Activated CD4-positive, alpha-beta T cell treated with anti-CD3 and anti-CD28 coated beads for 1 hour (primary cell): Measurements from ENCODE around the gene PCID2.

Experiments
- DNase-seq: peaks from one replicate; pipeline ENCODE4 v3.0.0-alpha.2; 2020

The PCID2 gene

DNA sequence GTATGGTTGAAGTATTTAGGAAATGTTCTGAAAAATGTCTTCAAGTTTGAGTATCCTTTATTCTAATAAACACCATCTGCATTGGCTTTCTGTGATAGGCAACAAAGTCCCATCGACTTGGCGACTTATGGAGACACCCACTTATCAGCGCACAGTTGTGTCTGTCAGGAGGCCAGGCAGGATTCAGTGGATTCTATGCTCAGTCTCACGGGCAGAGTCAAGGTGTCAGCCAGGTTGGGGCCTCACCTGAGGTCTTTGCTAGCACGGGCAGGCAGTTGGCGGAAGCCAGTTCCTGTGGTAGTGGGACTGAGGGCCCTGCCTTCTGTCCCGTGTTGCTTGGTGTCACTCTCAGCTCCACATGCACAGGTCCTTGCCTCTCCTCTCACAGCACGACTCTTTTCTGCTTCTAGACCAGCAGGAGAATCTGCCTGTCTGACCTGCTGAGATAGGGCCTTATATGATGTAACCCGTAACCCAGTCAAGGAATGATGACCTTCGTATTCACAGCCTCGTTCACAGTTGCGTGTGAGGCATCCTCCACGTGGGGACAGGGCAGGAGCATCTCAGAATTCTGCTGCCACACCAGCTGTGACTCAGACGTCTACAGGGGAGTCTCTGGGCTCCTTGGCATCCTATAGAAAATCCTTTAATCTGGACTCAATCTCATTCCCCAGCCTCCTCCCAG, 10.9 kb upstream of the PCID2 start:
- no peak for DNase-seq

DNA sequence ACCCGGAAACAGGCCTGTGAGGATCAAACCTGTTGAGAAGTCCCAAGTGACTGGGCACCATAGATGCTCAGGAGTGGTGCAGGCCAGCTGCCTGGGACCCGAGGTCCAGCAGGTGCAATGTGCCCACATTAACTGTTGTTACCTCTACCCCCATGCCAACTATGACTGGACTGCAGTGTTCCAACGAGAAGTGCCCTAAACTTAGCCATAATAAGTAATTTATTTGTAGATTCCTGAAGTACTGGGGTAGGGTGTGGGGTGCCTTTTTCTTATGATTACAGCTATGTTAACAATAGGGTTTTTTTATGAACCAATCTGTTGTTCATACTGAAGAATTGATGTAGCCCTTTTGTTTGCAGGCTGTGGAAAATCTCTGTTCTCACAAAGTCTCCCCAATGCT, 10.1 kb upstream of the PCID2 start:
- no peak for DNase-seq

DNA sequence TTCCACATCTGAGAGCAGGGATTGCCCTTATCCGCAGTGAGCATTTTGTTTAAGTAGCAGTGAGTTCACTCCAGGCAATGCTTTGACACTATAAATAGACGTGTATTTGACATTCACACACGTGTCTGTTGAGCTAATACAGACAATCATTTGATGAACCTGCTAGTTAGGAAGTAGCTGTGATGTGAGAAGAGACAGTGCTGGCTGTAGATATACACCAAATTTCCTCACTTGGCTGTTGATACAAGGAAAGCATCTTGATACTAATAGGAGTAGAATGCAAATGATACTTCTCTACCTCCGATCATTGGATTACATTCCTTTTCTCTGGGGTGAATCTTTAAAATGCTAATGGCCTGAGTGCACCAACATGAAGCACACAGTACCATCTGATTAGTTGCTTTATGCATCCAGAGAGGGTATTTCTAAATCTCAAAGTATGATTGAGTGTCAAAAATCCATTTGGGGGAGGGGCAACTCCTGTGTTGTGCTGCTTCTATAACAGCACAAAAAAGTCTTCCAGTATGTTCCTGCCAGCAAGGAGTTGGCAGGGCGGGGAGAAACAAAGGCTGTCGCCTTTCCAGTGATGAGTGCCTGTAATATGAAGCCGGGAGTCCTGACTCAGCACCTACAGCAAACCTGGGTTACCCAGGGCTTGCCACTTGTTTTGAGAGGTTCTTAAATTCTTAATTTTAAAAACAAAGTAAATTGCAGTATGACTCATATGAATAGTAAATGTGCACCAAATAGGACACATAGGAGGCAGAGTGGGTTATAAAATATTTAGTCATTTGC, 8.0 kb upstream of the PCID2 start:
- DNase-seq: no peak

DNA sequence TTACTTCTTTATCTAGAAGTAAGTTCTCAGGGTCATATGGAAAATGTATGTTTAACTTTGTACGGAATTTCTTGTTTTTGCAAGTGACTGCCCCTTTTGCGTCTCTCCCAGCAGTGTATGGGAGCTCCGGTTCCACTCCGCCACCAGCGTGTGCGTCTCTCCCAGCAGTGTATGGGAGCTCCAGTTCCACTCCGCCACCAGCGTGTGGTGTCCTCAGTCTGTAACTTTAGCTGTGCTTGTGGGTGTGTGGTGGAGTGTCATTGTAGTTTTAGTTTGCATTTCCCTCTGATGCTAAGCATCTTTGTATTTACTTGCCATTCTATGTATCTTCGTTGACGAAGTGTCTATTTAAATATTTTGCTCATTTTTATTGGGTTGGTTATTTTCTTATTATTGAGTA, 3.3 kb upstream of the PCID2 start:
- DNase-seq: no peak

DNA sequence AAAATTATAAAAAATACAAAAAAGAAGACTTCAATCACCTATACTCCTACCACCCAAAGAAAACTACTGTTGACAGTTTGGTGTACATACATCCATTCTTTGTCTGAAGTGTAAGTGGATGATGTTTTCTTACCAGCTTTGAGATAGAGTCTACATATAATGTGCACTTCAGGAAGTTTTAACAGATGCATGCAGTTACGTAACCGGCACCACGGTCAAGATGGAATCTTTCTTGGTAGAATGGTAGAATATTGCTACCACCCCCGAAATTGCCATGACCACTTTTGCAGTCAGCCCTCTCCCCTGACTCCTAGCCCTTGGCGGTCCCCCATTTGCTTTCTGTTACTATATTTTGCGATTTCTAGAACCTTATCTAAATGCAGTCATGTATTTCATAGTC, 2.4 kb upstream of the PCID2 start:
- DNase-seq: no peak

DNA sequence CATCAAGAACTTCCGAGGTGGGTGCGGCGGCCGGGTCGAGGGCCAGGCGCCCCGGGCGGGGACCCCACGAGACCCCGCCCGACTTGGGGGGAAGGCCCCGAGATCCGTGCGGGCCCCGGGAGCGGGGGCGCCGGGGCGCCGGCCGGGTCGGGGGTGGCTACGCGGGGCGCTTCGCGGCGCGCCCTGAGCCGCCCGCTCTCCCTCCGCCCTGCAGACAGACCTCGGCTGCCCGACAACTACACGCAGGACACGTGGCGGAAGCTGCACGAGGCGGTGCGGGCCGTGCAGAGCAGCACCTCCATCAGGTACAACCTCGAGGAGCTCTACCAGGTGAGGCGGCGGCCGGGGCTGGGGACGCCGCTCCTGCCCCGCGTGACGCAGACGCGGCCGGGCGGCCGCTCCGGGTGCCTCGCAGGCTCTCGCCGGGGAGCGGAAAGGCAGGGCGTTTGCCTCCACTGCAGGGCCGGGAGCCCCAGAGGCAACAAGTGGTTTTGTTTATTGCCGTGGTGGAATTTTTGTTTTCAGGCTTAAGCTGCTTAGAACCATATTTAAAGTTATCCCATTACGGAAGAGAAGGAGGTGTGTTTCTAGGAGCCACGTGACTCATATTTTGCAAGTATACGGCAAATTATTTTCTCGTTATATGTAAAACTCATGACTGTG, 1.4 kb upstream of the PCID2 start:
- DNase-seq: peak; percentile 63

DNA sequence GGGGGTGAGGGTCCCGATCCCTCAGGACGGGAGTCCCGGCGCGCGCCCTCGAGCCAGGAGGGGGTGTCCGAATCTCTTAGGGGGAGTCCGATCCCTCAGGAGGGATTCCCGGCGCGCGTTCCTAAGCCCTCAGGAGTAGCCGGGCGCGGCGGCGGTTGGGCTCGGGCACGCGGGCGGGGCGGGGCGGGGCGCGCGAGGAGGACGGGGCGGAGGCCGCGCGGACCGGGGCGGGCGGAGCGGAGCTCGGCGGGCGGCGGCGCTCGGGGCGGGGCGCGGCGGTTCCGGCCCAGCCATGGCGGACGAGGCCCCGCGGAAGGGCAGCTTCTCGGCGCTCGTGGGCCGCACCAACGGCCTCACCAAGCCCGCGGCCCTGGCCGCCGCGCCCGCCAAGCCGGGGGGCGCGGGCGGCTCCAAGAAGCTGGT, 878 bp upstream of the PCID2 start, which contains the start of gene CUL4A:
TSS of gene CUL4A (plus strand) at position 278 of the 423 bp plus-strand sequence. CDS start at position 293, 15 bp downstream.
- peak; percentile 56 for DNase-seq

DNA sequence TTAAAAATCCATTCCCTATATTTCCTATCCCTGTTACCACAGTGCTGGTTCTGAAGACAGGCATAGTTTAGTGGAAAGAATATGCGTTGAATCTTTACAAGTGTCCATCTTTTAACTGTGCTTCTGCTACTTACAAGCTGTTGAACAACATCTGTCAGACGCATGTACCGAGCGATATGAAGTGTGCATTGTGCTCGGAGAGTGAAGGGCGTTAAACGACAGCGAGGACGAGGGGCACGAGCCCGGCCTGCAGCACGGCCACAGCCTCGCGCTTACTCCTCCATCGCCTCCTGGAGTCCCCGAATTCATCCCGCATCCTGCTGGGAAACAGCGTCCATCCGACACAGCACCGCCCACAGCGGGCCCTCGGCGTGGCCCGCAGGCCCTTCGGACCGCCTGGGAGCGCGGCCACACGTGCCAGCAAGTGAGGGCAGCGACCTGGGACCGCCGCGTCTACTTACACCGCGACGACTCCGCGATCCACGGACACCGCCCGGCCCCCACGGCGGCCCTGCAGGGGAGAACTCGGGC, 514 bp downstream of the PCID2 start:
- DNase-seq: no peak

DNA sequence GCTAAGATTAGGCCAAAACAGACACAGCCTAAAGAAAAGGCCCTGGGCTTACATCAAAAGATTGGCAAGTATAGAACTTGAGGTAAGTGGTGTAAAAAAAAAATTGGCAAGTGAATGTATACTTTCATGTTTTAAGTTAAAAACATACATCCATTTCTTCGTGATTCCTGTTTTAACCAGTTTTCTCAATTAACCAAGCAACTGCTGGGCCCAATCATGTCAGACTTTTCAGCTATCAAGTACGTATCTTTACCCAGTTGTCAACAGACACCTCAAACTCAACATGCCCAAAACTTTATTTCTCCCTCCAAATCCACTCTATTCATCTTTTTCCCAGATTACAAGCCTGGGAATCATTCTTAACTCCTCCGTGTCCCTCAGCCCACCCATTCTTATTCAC, 1.0 kb downstream of the PCID2 start:
- DNase-seq: no peak

DNA sequence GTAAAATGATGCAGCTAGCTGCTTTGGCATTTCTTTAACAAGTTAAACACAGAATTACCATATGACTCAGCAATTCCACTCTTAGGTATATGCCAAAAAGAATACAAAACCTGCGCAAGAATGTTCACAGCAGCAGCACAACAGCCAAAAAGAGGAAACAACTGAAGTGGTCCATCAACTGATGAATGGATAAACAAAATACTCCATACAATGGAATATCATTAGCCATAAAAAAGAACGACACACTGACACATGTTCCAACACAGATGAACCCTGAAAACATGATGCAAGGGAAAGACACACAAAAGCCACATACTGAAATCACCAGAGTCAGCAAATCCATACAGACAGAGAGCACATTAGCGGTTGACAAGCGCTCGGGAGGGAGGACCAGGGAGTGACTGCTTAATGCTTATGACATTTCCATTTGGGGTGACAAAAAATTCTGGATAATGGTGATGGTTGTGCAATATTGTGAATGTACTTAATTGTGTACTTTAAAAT, 3.0 kb downstream of the PCID2 start:
- no peak for DNase-seq

DNA sequence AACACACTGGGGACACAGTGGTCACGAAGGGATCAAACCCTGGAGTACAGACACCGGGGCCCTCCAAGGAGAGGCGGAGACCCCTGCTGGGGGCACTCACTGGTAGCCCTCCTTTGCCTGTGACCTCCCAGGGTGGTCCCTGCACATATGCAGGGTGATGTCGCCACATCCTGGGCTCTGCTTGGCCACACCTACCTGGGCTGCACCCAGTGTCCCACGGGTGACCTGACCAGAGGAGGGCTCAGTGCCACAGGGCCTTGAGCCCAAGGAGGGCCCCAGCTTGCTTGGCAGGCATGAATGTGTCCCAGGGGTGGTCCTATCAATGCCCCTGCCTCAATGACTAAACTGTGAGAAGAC, 4.1 kb downstream of the PCID2 start:
- DNase-seq: no peak

DNA sequence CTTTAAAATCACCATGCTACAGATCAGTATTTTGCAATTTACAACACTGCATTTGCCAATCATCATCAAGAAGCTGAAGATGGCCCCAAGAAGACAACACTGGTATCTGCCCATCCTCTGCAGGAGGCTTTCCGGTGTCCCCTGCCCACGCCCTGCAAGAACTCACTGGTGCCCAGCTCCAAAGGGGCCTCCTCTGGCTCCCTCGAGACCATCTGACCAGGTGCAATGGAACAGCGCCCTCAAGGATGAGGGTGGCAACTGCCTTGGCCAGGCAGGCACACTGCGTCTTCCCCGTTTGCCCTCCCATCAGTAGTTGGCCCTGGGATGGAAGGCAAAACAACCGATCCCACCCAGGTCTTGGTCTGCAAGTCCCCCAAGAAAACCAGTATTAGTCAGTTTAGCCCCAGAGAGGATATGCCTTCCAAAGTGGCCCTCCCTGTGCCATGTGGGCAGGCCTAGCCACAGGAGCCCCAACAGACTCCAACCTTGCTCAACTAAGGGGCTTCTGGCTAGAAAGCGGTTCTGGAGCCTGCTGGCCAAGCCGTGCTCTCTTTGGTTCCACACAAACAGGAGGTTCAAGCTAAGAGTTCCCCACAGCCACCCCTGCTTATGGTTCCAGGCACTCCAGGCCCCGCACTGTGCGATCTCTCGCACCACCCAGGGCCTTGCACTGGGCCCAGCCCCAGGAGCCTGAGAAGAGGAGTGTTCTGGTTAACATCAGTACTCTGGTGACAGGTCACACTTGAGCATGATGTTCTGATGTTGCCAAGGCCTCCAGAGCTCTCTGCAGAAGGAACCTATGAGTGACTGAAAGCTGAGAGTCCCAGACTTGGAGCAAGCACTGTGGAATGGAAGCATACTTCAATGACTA, 4.7 kb downstream of the PCID2 start:
- no peak for DNase-seq

DNA sequence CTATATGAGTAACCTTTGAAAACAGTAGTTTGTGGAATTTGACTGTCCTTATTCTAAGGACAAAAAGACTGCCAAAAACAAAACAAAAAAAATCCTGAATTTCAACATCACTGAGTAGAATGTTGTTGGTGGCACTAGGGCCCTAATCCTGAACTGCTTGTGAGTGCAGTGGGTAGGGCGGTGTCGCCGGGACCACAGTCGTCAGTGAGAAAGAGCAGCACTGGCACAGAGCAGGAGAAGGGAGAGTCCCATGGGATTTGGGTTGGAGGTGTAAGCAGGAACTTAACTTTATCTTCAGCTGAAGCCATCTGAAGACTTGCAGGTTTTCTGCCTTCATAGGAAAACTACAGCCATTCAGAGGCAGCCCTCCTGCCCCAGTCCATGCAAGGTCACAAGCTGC, 5.6 kb downstream of the PCID2 start:
- DNase-seq: no peak

DNA sequence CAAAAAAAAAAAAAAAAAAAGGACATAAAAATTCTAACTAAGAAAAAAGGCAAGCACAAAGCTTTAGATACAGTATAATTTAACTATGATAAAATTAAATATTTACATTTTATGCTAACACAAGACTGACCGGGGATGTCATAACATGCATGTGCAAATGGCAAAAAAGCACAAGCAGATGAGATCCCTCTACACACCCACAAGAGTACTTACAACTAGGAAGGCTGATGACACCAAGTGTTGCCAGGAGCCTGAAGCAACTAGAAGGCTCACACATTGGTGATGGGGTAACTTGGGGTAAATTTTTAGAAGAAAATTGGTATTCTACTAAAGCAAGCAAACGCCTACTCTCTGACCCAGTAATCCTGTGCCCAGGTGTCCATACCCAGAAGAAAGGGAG, 6.7 kb downstream of the PCID2 start:
- no peak for DNase-seq

DNA sequence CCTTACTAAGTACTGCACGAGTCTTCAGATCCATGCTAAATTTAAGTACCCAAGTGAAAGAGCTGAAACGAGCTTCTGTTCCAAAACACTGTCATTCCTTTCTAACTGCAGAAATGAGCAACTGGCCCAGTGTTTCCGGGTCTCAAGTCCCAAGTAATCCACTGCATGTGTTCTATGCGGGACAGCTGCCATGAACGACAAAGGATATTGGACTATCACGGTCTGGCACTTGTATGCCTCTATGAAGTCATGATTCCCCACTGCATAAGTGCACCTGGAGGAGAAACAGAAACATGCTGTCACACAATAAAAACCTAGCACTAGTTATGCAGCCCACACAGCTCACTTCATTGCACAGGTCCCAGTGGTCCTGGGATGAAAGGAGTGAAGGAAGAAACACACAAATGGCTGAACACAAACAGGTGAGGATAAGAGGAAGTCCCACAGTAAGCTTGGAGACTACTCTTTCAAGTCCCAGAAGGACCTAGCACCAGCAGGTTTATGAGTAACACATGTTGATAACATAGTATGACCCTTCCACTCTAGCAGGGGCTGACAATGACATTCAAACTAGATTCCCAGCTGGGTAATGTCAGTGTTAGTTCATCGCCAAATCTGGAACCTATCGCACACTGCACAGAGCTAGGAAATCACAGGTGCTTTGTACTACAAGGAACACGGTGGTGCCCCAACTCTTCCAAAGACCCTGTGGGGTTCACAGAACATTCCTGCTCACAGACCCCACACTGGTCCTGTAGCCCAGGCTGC, 11.3 kb downstream of the PCID2 start:
- DNase-seq: no peak

DNA sequence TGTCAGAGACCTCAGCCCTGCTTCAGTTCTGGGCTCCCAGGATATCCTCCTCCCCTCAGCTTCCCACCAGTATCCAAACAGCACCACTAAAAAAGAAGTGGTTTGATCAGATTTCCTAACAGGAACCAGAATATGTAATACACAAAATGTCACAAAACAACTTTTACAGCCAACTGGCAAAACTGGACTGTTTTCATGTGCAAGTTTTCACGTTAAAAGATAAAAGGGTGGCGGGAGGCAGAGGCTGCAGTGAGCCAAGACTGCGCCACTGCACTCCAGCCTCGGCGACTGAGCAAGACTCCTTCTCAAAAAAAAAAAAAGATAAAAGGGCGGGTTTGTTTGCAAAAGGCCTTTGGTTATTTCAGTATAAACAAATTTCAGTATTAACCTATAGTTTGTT, 13.1 kb downstream of the PCID2 start:
- DNase-seq: no peak

DNA sequence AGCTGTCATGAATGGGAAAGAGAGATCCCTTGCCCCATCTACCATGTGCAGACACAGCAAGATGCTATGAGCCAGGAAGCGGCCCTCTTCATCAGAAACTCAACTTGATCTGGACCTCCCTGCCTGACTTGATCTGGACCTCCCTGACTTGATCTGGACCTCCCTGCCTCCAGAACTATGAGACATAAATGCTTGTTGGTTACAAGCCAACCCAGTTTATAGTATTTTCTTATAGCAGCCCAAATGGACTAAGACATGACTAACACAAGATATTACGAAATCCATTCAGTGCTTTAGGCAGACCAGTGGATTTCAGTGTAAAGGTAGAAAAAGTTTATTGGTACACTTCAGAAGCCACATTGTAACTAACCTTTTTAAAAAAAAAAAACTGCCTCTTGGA, 15.6 kb downstream of the PCID2 start:
- no peak for DNase-seq

DNA sequence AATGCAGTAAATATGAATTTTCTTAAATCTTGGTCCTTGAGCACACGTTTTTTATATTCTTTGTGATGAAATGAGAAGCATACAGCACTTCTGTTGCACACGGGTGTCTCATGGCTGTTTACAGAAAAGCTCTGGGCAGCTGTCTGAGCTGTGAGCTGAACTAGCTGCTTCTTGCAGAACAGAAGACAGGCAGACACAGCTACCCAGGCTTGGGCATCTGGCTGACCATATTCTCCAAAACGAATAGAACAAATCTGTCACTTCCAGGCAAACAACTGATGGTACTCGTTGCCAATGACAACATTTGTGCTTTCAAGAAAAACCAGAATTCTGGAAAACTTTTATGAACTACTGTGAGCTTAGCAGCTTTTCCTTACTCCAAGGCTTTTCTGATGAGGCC, 16.2 kb downstream of the PCID2 start:
- no peak for DNase-seq

DNA sequence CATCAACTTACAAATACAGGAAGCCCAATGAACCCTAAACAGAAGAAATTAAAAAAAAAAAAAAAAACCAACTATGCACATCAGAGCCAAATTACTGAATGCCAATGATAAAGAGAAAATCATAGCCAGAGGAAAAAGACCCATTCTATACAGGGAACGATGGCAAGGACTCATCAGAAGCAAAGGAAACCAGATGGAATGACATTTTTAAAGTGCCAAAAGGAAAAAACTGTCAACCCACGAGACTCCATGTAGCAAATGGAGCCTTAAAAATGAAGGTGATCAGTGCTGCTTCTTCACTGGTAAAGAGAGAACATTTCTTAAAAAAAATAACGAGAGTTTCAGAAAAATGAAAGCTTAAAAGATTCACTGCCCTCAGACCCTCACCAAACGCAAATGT, 18.3 kb downstream of the PCID2 start:
- no peak for DNase-seq

DNA sequence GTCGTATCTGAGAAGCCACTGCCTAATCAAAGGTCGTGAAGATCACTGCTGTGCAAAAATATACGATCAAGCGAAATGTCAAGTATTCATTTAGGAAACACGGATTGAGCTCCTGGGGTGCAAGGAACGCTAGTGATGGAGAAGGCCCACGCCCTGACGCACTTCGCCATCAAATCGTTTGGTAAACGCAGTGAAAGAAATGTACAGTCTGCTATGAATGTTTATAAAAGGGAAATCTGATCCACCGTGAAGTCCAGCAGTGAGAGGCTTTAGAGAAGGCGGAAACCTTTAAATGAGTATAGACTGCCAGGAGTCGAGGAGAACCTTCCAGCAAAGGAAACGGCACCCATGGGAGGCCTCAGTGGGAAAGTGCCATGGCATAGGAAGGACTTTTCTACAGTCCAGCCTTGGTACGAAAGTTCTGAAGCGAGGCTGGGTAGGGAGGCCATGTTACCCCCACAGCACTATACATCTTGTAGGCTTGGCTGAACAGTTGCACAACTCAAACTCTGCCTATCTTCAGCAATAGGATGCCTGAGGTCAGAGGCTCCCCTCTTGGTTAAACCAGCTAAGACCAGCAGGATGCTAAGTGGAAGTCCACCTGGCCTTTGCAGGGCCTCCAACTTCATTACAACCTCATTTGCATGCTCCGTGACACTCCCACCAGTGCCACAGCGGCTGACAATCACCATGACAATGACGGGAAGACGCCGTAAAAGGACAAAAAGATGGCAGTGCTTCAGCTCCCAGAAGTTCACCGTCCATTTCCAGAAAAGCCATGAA, 20.4 kb downstream of the PCID2 start:
- no peak for DNase-seq

DNA sequence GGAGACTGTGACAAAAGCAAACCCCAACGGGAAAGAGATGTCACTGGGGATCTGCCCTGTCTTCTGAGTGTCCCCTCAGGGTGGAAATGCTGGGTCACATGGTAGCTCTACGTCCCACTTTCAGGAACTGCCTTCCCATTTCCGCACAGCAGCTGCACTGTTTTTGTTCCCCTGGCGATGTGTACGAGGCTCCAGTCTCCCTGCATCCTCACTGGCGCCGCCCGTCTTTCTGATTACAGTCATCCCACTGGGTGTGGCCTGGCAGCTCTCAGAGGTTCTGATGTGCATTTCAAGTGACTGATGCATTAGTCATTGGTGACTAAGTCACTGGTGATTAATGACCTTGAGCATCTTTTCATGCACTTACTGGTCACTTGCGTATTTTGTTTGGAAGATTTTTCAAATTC, 21.2 kb downstream of the PCID2 start:
- no peak for DNase-seq
